HG03159 (cell line): Measurements from ENCODE around the gene VIPR1.
A peak's percentile ranks its signal among the peaks of the same experiment; 100 is the strongest.
"Not testable (repeated sequence)": the region's sequence is repeated elsewhere in the genome, so short reads cannot be mapped to it uniquely, and the experiment has no call there.

Experiments used
- ATAC-seq: cut with Tn5 transposase; IDR thresholded peaks from one replicate; pipeline ENCODE4 v1.9.1; 2021; ENCODE audit warnings: mild to moderate bottlenecking, moderate library complexity; ENCODE audit not compliant: unreplicated experiment

The VIPR1 gene

GRCh38 chr3:42562047-42562907 lies 59.8 kb downstream of the VIPR1 start:
- no peak for ATAC-seq

- ATAC-seq, result no peak
Observed at GRCh38 chr3:42569593-42570142, 67.2 kb downstream of the VIPR1 start.

DNA sequence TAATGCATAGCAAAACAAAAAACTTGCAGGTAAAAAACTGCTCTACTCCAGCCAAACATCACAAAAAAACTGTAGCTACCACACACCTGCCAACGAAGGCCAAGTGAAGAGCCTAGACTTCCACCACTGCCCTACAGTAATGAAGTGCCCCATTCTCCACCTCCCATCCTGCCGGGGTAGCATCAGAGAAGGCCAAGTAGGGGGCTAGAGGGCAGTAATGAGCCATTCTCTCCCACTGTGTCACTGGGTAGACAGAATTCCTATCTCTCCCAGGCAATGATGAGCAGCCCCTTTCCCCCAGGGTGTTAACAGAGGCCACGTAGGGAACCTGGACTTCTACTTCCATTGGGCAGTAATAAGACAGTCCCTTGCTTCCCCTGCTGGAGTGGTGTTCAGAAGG lies 69.8 kb downstream of the VIPR1 start:
- ATAC-seq, result no peak

DNA sequence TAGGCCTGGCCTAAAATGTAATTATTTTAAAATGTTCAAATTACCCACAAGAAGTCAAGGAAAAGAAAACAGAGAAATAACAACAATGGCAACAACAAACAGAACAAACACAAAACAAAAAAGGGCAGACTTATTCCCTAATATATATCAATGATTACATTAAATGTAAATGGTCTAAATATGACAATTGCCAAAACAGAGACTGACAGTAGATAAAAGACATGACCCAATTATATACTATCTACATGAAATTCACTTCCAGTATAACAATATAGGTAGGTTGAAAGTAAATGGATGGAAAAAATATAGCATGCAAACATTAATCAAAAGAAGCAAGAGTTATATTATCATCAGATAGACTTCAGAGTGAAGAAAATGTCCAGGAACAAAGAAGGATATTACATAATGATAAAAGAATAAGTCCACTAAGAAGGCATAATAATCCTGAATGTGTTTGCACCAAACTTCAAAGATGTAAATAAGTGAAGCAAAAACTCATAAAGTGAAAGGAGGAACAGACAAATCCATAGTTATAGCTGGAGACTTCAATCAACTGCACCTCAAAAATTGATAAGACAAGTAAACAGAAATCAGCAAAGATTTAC lies 72.8 kb downstream of the VIPR1 start:
- no peak for ATAC-seq

GRCh38 chr3:42578054-42578453 lies 75.6 kb downstream of the VIPR1 start:
- ATAC-seq, result no peak

- not testable (repeated sequence) for ATAC-seq
Observed at GRCh38 chr3:42579346-42579745, 76.9 kb downstream of the VIPR1 start.

DNA sequence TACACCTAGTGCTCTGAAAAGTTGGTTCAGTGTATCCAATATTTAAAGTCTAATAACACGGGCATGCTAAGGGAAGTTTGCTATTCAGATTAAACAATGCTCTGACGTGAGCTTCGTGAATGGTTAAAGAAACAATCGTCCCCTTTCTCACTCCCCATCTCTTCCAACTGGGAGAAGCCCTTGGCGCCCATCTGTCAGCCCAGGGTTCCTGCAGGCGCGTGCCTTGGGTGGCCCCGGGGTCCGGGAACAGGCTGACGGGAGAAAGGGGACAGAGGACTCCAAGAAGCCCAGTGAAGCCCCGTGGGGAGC lies 78.9 kb downstream of the VIPR1 start:
- ATAC-seq, result peak; percentile 1

DNA sequence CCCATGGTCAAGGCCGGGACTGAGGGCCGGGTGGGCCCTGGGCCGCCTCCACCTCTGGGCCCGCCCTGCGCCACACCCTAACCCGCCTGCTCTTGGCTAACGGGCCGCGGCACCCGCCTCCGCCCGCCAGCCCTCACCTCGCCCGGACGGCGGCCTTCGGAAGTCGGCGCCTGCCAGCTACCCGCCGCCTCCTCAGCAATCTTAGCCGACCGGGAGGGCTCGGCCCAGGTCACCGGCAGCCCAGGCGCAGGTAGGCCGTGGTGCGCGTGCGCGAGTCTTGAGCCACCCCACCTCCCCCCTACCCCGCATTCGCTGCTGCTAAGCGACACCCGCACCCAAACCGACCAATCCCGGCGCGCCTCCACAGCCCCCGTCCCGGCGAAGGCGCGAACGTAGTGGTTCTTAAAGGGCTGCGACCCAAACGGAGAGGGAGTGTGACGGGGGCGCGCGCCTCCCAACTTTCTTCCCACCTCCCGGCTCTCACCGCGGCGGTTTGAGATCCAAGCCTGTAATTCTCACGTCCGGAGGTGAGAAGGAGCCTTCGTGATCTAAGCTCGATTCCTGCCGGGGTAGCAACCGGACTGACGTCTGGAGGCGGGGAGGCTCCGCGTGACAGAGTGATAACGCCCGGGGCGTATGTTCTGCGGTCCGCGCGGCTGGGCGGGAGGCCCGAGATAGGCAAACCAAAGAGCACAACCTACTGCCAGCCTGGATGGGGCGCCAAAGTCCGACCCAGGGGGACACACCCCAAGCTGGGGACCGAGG lies 79.4 kb downstream of the VIPR1 start, which contains the start of gene SEC22C:
Gene SEC22C, minus strand, starts transcription at position 259 of the 765 bp plus-strand sequence. CDS start 12,921 bp downstream, outside the sequence.
- ATAC-seq, result peak; percentile 92

DNA sequence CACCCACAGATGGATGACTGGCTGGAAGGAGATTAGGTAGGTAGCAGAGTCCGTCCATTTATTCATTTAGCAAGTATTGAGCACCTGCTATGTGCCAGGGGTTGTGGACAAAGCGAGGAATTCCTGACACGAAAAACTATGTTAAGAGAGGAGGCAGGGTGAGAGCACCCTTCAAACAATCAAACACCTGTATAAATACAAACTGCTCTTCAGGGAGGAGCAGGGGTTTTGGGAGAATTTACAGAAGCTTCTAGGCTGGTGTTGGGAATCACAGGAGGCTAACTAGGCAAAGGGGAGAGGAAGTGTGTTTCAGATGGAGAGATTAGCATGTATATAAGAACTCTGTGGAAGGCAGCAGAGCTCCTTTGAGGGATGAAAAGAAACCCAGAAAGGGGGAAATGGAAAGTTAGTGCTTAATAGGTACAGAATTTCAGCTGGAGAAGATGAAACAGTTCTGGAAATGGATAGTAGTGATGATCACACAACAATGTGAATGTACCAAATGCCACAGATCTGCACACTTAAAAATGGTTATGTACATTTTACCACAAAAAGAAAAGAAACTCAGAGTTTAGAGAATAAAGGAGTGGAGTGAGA lies 80.1 kb downstream of the VIPR1 start:
- ATAC-seq, result no peak
